ENCODE data around the gene ARHGAP30.

DNA sequence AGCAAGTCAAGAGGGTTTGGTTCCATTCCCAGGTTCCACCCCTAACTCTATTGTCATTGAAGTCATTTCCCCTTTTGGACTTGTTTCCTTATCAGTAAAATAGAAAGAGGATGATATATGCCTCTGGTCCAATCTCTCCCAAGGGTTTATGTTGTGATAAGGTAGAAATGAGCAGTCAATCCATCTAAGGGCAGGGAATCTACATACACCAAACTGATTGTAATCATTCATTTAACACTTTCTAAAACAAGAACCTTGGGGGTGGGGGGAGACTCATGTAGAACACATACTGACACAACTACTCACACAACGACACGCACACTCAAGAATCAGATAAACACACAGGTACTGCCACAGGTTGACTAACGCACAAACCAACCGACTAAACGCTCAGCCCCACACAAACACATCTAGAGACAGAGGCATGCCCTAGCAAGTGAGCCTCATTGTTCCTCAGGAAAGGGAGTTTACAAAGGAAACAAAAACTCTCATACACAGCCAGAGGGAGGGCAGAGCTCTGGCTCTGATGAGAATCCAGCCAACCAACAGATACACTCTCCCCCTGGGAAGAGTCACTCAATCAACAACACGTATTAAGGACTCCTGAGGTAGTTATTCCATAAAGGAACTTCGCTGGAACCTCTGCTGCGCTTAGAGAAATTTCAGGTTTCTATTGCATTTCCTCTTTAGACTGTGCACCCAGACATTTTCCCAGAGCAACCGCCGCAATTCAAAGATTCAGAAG, 49.8 kb downstream of the ARHGAP30 start:
- TF ChIP-seq, protein P1, sequence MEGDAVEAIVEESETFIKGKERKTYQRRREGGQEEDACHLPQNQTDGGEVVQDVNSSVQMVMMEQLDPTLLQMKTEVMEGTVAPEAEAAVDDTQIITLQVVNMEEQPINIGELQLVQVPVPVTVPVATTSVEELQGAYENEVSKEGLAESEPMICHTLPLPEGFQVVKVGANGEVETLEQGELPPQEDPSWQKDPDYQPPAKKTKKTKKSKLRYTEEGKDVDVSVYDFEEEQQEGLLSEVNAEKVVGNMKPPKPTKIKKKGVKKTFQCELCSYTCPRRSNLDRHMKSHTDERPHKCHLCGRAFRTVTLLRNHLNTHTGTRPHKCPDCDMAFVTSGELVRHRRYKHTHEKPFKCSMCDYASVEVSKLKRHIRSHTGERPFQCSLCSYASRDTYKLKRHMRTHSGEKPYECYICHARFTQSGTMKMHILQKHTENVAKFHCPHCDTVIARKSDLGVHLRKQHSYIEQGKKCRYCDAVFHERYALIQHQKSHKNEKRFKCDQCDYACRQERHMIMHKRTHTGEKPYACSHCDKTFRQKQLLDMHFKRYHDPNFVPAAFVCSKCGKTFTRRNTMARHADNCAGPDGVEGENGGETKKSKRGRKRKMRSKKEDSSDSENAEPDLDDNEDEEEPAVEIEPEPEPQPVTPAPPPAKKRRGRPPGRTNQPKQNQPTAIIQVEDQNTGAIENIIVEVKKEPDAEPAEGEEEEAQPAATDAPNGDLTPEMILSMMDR (conservative IDR thresholded peaks at IDR 0.05; ENCODE audit: low read depth, low read length), result no peak
- no peak for TF ChIP-seq EZH2 (IDR thresholded peaks at IDR 0.05; ENCODE audit: low read length, unreplicated experiment)

Measured in PC-3 (cell line).